A549 treated with CORT108297 at 1 μM for 4 hours (cell line): ENCODE results near the gene BMP10. TPM values are rescaled to one million over a fixed set of nuclear protein-coding genes. Genes with fewer than 3 reads are reported as not detected.

Experiments used
- total RNA-seq: library from RNA; stranded (reverse); fragments of 200-300 nt; extraction: Qiagen RNA extraction; gene quantifications from 5 replicates; pipeline ENCODE4 v1.2.3, GENCODE V29; 2022

The BMP10 gene
- not detected in 5 replicates for total RNA-seq

GRCh38 chr2:68871159-68871764, at the start of gene BMP10:
TSS of gene BMP10 (minus strand) at chr2:68871397. CDS start at chr2:68871358, 39 bp downstream.

Other genes with a start within 250 kb of the BMP10 start
- not detected in 5 replicates for gene PROKR1, start 227.8 kb downstream of the BMP10 start, total RNA-seq
- gene ARHGAP25, start 136.6 kb downstream of the BMP10 start, total RNA-seq: 0.12 to 0.36 TPM (median 0.19 TPM) in 5 replicates
- gene GKN2, start 81.5 kb upstream of the BMP10 start, total RNA-seq: 2.4 to 4.1 TPM (median 2.9 TPM) in 5 replicates
- gene GKN1, start 103.2 kb upstream of the BMP10 start, total RNA-seq: 0.60 to 1.1 TPM (median 0.68 TPM) in 5 replicates
- 106 to 157 TPM (median 144 TPM) in 5 replicates for gene ANTXR1, start 141.8 kb upstream of the BMP10 start, total RNA-seq